WTC11 (cell line): ENCODE measurements around the gene RBFOX2. TPM values are rescaled to one million over a fixed set of nuclear protein-coding genes. Genes with fewer than 3 reads are reported as not detected.

Experiments
- ATAC-seq: fragments of 200-7000 bp; cut with Tn5 transposase; 2 replicates; pipeline ENCODE4 v1.10.0; 2021; ENCODE audit warnings: mild to moderate bottlenecking, moderate library complexity
- CTCF ChIA-PET: fragments of 300-600 bp; sonication (Branson Sonifier 250); formaldehyde crosslinking; loops from one replicate; lab custom pipeline; 2021; ENCODE audit warnings: antibody characterized with exemption; lab: Charles Lee
- POLR2A ChIA-PET: fragments of 350-600 bp; sonication (Branson Sonifier 250); formaldehyde crosslinking; loops from one replicate; lab custom pipeline; 2021; ENCODE audit warnings: antibody characterized with exemption; lab: Charles Lee
- DNase-seq: peaks from one replicate; pipeline ENCODE4 v3.0.0; 2021; ENCODE audit warnings: low spot score
- H3K27ac Mint-ChIP-seq: 2 replicates; pipeline ENCODE4 v1.8.0; 2021; ENCODE audit warnings: mixed read lengths
- H3K27me3 Mint-ChIP-seq: 2 replicates; pipeline ENCODE4 v1.8.0; 2021; ENCODE audit warnings: low read depth, mild to moderate bottlenecking, moderate library complexity, mixed read lengths
- H3K36me3 Mint-ChIP-seq: 2 replicates; pipeline ENCODE4 v1.8.0; 2021; ENCODE audit warnings: mixed read lengths
- H3K4me1 Mint-ChIP-seq: 2 replicates; pipeline ENCODE4 v1.8.0; 2022; ENCODE audit warnings: mixed read lengths
- H3K4me3 Mint-ChIP-seq: 2 replicates; pipeline ENCODE4 v1.8.0; 2021; ENCODE audit warnings: mild to moderate bottlenecking, moderate library complexity, mixed read lengths
- H3K9me3 Mint-ChIP-seq: 2 replicates; pipeline ENCODE4 v1.8.0; 2021; ENCODE audit warnings: mixed read lengths
- AFF4 ChIP-seq: sonication (generic); formaldehyde crosslinking; IDR thresholded peaks from 2 replicates; pipeline ENCODE4 v1.8.1; 2023; ENCODE audit warnings: mild to moderate bottlenecking, missing genetic modification reagents, borderline replicate concordance
- ATF3 ChIP-seq: sonication (generic); formaldehyde crosslinking; conservative IDR thresholded peaks from 2 replicates; pipeline ENCODE4 v1.8.1; 2022; ENCODE audit warnings: mild to moderate bottlenecking, missing genetic modification reagents
- E2F1 ChIP-seq: sonication (generic); formaldehyde crosslinking; IDR thresholded peaks from 2 replicates; pipeline ENCODE4 v1.8.0; 2022; ENCODE audit warnings: mild to moderate bottlenecking, missing genetic modification reagents
- EMX1 ChIP-seq: fragments of 250-450 bp; sonication (Bioruptor Pico); IDR thresholded peaks from 2 replicates; pipeline ENCODE4 v1.8.0; 2021; ENCODE audit warnings: mild to moderate bottlenecking
- HMGXB4 ChIP-seq: sonication (generic); formaldehyde crosslinking; IDR thresholded peaks from 2 replicates; pipeline ENCODE4 v1.8.1; 2023; ENCODE audit warnings: mild to moderate bottlenecking, moderate library complexity, missing genetic modification reagents
- IRF2 ChIP-seq: sonication (generic); formaldehyde crosslinking; IDR thresholded peaks from 2 replicates; pipeline ENCODE4 v1.8.0; 2022; ENCODE audit warnings: low read depth, missing genetic modification reagents, borderline replicate concordance
- JAZF1 ChIP-seq: fragments of 250-450 bp; sonication (Bioruptor Pico); IDR thresholded peaks from 2 replicates; pipeline ENCODE4 v1.9.0; 2021; ENCODE audit warnings: moderate library complexity, mild to moderate bottlenecking, inconsistent platforms
- MXD4 ChIP-seq: fragments of 250-450 bp; sonication (Bioruptor Pico); IDR thresholded peaks from 2 replicates; pipeline ENCODE4 v1.8.0; 2021; ENCODE audit warnings: mild to moderate bottlenecking, moderate library complexity, borderline replicate concordance
- PRRX2 ChIP-seq: fragments of 250-450 bp; sonication (Bioruptor Pico); IDR thresholded peaks from 2 replicates; pipeline ENCODE4 v1.8.0; 2021; ENCODE audit warnings: mild to moderate bottlenecking
- SP1 ChIP-seq: sonication (generic); formaldehyde crosslinking; conservative IDR thresholded peaks from 2 replicates; pipeline ENCODE4 v1.8.1; 2022; ENCODE audit warnings: missing genetic modification reagents
- ZBTB43 ChIP-seq: sonication (generic); formaldehyde crosslinking; IDR thresholded peaks from 2 replicates; pipeline ENCODE4 v1.8.1; 2023; ENCODE audit warnings: mild to moderate bottlenecking, missing genetic modification reagents
- ZNF232 ChIP-seq: sonication (generic); formaldehyde crosslinking; IDR thresholded peaks from 2 replicates; pipeline ENCODE4 v1.8.0; 2022; ENCODE audit warnings: mild to moderate bottlenecking, missing genetic modification reagents
- ZNF423 ChIP-seq: fragments of 250-450 bp; sonication (Bioruptor Pico); IDR thresholded peaks from 2 replicates; pipeline ENCODE4 v2.1.2; 2022; ENCODE audit warnings: mild to moderate bottlenecking, moderate library complexity
- ZNF425 ChIP-seq: fragments of 250-450 bp; sonication (Bioruptor Pico); conservative IDR thresholded peaks from 2 replicates; pipeline ENCODE4 v1.9.0; 2021; ENCODE audit warnings: mild to moderate bottlenecking
- total RNA-seq: library from RNA; stranded (reverse); gene quantifications from 3 replicates; pipeline ENCODE4 v1.2.3, GENCODE V29; 2021

The RBFOX2 gene
- total RNA-seq, 1 experiment from 2014 or later = 107 TPM

GRCh38 chr22:35886309-35886708 is 142.3 kb downstream of the RBFOX2 start:
- CTCF ChIA-PET = no interaction called here
- TF ChIP-seq ZNF425 (CRISPR knock-in tag) = no peak
- no peak for TF ChIP-seq EMX1 (CRISPR knock-in tag)
- TF ChIP-seq E2F1 (CRISPR knock-in tag) = no peak
- no peak for TF ChIP-seq JAZF1 (CRISPR knock-in tag)
- TF ChIP-seq MXD4 (CRISPR knock-in tag) = no peak
- no peak for TF ChIP-seq HMGXB4 (CRISPR knock-in tag)
- TF ChIP-seq ZNF423 (CRISPR knock-in tag) = no peak
- no peak for TF ChIP-seq IRF2 (CRISPR knock-in tag)
- no peak for TF ChIP-seq AFF4 (CRISPR knock-in tag)
- TF ChIP-seq ZBTB43 (CRISPR knock-in tag) = no peak
- no peak for TF ChIP-seq ATF3 (CRISPR knock-in tag)
- TF ChIP-seq SP1 (CRISPR knock-in tag) = no peak
- TF ChIP-seq PRRX2 (CRISPR knock-in tag) = no peak
- TF ChIP-seq ZNF232 = no peak
- peaks cover 32% of the 10 kb centered on the region for H3K4me1 Mint-ChIP-seq
- DNase-seq = no peak
- H3K9me3 Mint-ChIP-seq = no peaks in the 10 kb centered on the region
- no peak overlapping the region for H3K4me3 Mint-ChIP-seq
- no peak overlapping the region for H3K27ac Mint-ChIP-seq
- POLR2A ChIA-PET = interaction anchor here (0.7 kb wide), 1 partner anchor 74 kb away, joined by 4 read pairs; no protein-coding TSS in a partner anchor
- no peaks in the 10 kb centered on the region for H3K27me3 Mint-ChIP-seq
- no peak for ATAC-seq
- no peaks in the 10 kb centered on the region for H3K36me3 Mint-ChIP-seq

- H3K27ac Mint-ChIP-seq = no peak overlapping the region
- POLR2A ChIA-PET = interaction anchor here (0.6 to 0.7 kb wide), 2 partner anchors 24 to 275 kb away, joined by 4 to 5 read pairs; no protein-coding TSS in a partner anchor
- no peak overlapping the region for H3K4me3 Mint-ChIP-seq
- no peak for ATAC-seq
- no peak for TF ChIP-seq ZNF423 (CRISPR knock-in tag)
- TF ChIP-seq, all 79 proteins: peak for 0
- H3K9me3 Mint-ChIP-seq = no peaks in the 10 kb centered on the region
- no peak for DNase-seq
- CTCF ChIA-PET = no interaction called here
- H3K36me3 Mint-ChIP-seq = no peaks in the 10 kb centered on the region
- peaks cover 39% of the 10 kb centered on the region for H3K4me1 Mint-ChIP-seq
- no peaks in the 10 kb centered on the region for H3K27me3 Mint-ChIP-seq
Measured at GRCh38 chr22:35884529-35884928, 144.1 kb downstream of the RBFOX2 start.
